ENCODE results near the gene BMP8B.
"Not testable (repeated sequence)": the region's sequence is repeated elsewhere in the genome, so short reads cannot be mapped to it uniquely, and the experiment has no call there.

DNA sequence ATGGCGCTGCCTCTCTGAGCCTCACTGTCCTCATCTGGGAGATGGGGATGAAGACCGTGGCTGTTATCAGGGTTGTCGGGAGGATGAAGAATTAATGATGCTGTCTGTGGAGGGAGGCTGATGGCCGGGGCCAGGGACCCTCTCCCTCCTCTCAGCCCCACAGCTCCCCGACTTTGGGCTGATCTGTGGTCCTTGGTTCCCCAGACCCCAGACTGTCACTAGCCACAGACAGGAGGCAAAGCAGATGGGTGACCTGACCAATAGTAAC, 1.6 kb downstream of the BMP8B start:
- not testable (repeated sequence) for TF ChIP-seq EZH2 (IDR thresholded peaks at IDR 0.05; ENCODE audit: insufficient read depth, poor library complexity, severe bottlenecking); EZH2phosphoT487 (IDR thresholded peaks at IDR 0.05; ENCODE audit: insufficient read depth, low read depth)

Measured in GM23248 (cell line).